HepG2 (cell line): ENCODE measurements around the gene CTNNBL1. TPM values are rescaled to one million over a fixed set of nuclear protein-coding genes. Genes with fewer than 3 reads are reported as not detected.

Source experiments
- ATAC-seq: fragments of 200-7000 bp; cut with Tn5 transposase; 3 replicates; pipeline ENCODE4 v1.9.1; 2020; ENCODE audit warnings: mild to moderate bottlenecking, moderate library complexity
- BruUV-seq: library from RNA; stranded (reverse); fragments of 400-500 nt; replicated peaks from 2 replicates; lab custom pipeline; 2021; lab: Mats Ljungman, UMichigan
- CTCF ChIA-PET: fragments of 300-600 bp; formaldehyde crosslinking; extraction: SDS; loops from one replicate; lab custom pipeline; 2021; ENCODE audit warnings: low total read pairs, inconsistent platforms, low intra/inter-chr PET ratio; lab: Yijun Ruan, JAX
- POLR2A ChIA-PET: fragments of 350-600 bp; sonication (Branson Sonifier 250); formaldehyde crosslinking; loops from one replicate; lab custom pipeline; 2020; ENCODE audit warnings: antibody characterized with exemption, inconsistent platforms; lab: Yijun Ruan, JAX
- DNase-seq: peaks from one replicate; pipeline ENCODE4 v3.0.0-alpha.2; 2015; ENCODE audit warnings: low spot score
- FAIRE-seq: peaks from 3 replicates; lab custom pipeline; 2011; peaks lifted over from hg19 to GRCh38; lab: Jason Lieb, UNC
- H2AFZ ChIP-seq: one replicate; pipeline ENCODE4 v1.6.1; 2011; ENCODE audit warnings: low read length, inconsistent platforms
- H3K27ac ChIP-seq: fragments of 300-600 bp; 3 replicates; pipeline ENCODE4 v1.8.0; 2011; ENCODE audit warnings: mixed run types, mild to moderate bottlenecking, mixed read lengths, low read length, inconsistent platforms; ENCODE audit not compliant: insufficient read depth; ENCODE audit errors: extremely low read length
- H3K27me3 ChIP-seq, 2 experiments: fragments of 200-600 bp in 1 of 2; 2 replicates in 1 of 2; 3 replicates in 1 of 2; pipeline versions ENCODE4 v1.6.0 to v1.8.0; 2011; ENCODE audit warnings: low read length in 2 of 2, mild to moderate bottlenecking in 2 of 2, moderate library complexity in 2 of 2, inconsistent platforms in 1 of 2; ENCODE audit not compliant: insufficient read depth in 2 of 2, control insufficient read depth in 1 of 2
- H3K36me3 ChIP-seq, 2 experiments: fragments of 200-600 bp in 1 of 2; replicated peaks in 1 of 2; 2 replicates in 1 of 2; 3 replicates in 1 of 2; pipeline versions ENCODE4 v1.5.1 to v1.8.0; 2011; ENCODE audit warnings: low read length in 2 of 2, inconsistent platforms in 1 of 2; ENCODE audit not compliant: insufficient read depth in 2 of 2, control insufficient read depth in 1 of 2
- H3K4me1 ChIP-seq: 2 replicates; pipeline ENCODE4 v1.5.1; 2012; ENCODE audit warnings: low read length, inconsistent platforms; ENCODE audit not compliant: insufficient read depth
- H3K4me2 ChIP-seq: 2 replicates; pipeline ENCODE4 v1.6.0; 2011; ENCODE audit warnings: low read depth, low read length, inconsistent platforms
- H3K4me3 ChIP-seq, 3 experiments: fragments of 200-600 bp in 1 of 3; sonication (generic), shearing (Covaris generic) in 1 of 3; replicated peaks in 1 of 3; 2 replicates each; pipeline ENCODE4 v1.5.1; 2011 to 2016; ENCODE audit warnings: low read length in 3 of 3, inconsistent platforms in 2 of 3, low read depth in 2 of 3, mild to moderate bottlenecking in 2 of 3, control low read depth in 1 of 3, mixed read lengths in 1 of 3; ENCODE audit not compliant: insufficient read depth in 1 of 3
- H3K79me2 ChIP-seq: one replicate; pipeline ENCODE4 v1.6.1; 2011; ENCODE audit warnings: low read length, inconsistent platforms; ENCODE audit not compliant: insufficient read depth
- H3K9ac ChIP-seq: 2 replicates; pipeline ENCODE4 v1.6.0; 2011; ENCODE audit warnings: mild to moderate bottlenecking, low read depth, low read length, inconsistent platforms; ENCODE audit not compliant: insufficient read depth
- H3K9me3 ChIP-seq: 2 replicates; pipeline ENCODE4 v1.5.1; 2012; ENCODE audit warnings: mild to moderate bottlenecking, low read length
- H4K20me1 ChIP-seq: 2 replicates; pipeline ENCODE4 v1.6.0; 2011; ENCODE audit warnings: inconsistent platforms, mild to moderate bottlenecking, low read length, moderate library complexity; ENCODE audit not compliant: insufficient read depth
- BORCS8-MEF2B ChIP-seq: sonication (generic); formaldehyde crosslinking; IDR thresholded peaks from 2 replicates; pipeline ENCODE4 v1.8.0; 2022; ENCODE audit warnings: mild to moderate bottlenecking, missing genetic modification reagents
- CHCHD3 ChIP-seq: sonication (generic); formaldehyde crosslinking; IDR thresholded peaks from 2 replicates; pipeline ENCODE4 v1.8.0; 2022; ENCODE audit warnings: mild to moderate bottlenecking, missing genetic modification reagents, moderate library complexity
- EED ChIP-seq: sonication (generic); formaldehyde crosslinking; IDR thresholded peaks from 2 replicates; pipeline ENCODE4 v1.5.0; 2020; ENCODE audit warnings: mild to moderate bottlenecking, missing genetic modification reagents
- HDAC2 ChIP-seq: sonication (generic); formaldehyde crosslinking; IDR thresholded peaks from 2 replicates; pipeline ENCODE4 v1.4.0; 2020; ENCODE audit warnings: missing genetic modification reagents
- HMGXB4 ChIP-seq, 2 experiments: sonication (generic) in 1 of 2; formaldehyde crosslinking in 1 of 2; IDR thresholded peaks; 2 replicates each; pipeline versions ENCODE4 v1.4.0 to v1.6.1; 2018 to 2020; ENCODE audit warnings: missing genetic modification reagents in 2 of 2, borderline replicate concordance in 1 of 2, low read depth in 1 of 2, mild to moderate bottlenecking in 1 of 2, missing biosample characterization in 1 of 2
- HOXA5 ChIP-seq: sonication (generic); formaldehyde crosslinking; IDR thresholded peaks from 2 replicates; pipeline ENCODE4 v1.4.0; 2020; ENCODE audit warnings: missing genetic modification reagents
- NR0B2 ChIP-seq: sonication (generic); formaldehyde crosslinking; IDR thresholded peaks from 2 replicates; pipeline ENCODE4 v1.4.0; 2020; ENCODE audit warnings: mild to moderate bottlenecking, missing genetic modification reagents
- NR2F2 ChIP-seq: IDR thresholded peaks from 2 replicates; pipeline ENCODE4 v1.6.1; 2012; ENCODE audit warnings: low read depth, inconsistent platforms, borderline replicate concordance
- PAWR ChIP-seq: sonication (generic); formaldehyde crosslinking; IDR thresholded peaks from 2 replicates; pipeline ENCODE4 v1.4.0; 2020; ENCODE audit warnings: missing genetic modification reagents, mild to moderate bottlenecking, borderline replicate concordance
- TMF1 ChIP-seq: sonication (generic); formaldehyde crosslinking; IDR thresholded peaks from 2 replicates; pipeline ENCODE4 v1.8.1; 2022; ENCODE audit warnings: low read depth, missing genetic modification reagents
- ZBTB10 ChIP-seq: sonication (generic); formaldehyde crosslinking; IDR thresholded peaks from 2 replicates; pipeline ENCODE4 v1.4.0; 2020; ENCODE audit warnings: missing genetic modification reagents, borderline replicate concordance
- ZBTB38 ChIP-seq: sonication (generic); formaldehyde crosslinking; IDR thresholded peaks from 2 replicates; pipeline ENCODE4 v1.5.1; 2020; ENCODE audit warnings: mild to moderate bottlenecking, missing genetic modification reagents
- ZMYM2 ChIP-seq: sonication (generic); formaldehyde crosslinking; IDR thresholded peaks from 2 replicates; pipeline ENCODE4 v1.8.0; 2022; ENCODE audit warnings: mild to moderate bottlenecking, missing genetic modification reagents
- ZNF160 ChIP-seq: sonication (generic); formaldehyde crosslinking; IDR thresholded peaks from 2 replicates; pipeline ENCODE4 v1.8.0; 2022; ENCODE audit warnings: mild to moderate bottlenecking, inconsistent platforms, missing genetic modification reagents
- ZNF24 ChIP-seq: fragments of 450-650 bp; IDR thresholded peaks from 2 replicates; pipeline ENCODE4 v1.6.1; 2017; ENCODE audit warnings: antibody characterized with exemption, mild to moderate bottlenecking
- ZNF263 ChIP-seq: sonication (generic); formaldehyde crosslinking; IDR thresholded peaks from 2 replicates; pipeline ENCODE4 v1.4.0; 2020; ENCODE audit warnings: missing genetic modification reagents
- ZNF431 ChIP-seq: sonication (generic); formaldehyde crosslinking; IDR thresholded peaks from 2 replicates; pipeline ENCODE4 v1.9.0; 2022; ENCODE audit warnings: missing genetic modification reagents, low read depth, mild to moderate bottlenecking, borderline replicate concordance
- ZNF567 ChIP-seq: sonication (generic); formaldehyde crosslinking; IDR thresholded peaks from 2 replicates; pipeline ENCODE4 v1.8.1; 2023; ENCODE audit warnings: mild to moderate bottlenecking, missing genetic modification reagents, borderline replicate concordance
- ZNF780A ChIP-seq: sonication (generic); formaldehyde crosslinking; IDR thresholded peaks from 2 replicates; pipeline ENCODE4 v1.8.0; 2022; ENCODE audit warnings: mild to moderate bottlenecking, missing genetic modification reagents, moderate library complexity
- WGBS: methylation state at CpG from one replicate; pipeline ENCODE4 v1.1.6; 2017; ENCODE audit warnings: low lambda C conversion rate; 5-methylcytosine and 5-hydroxymethylcytosine counted together
- in situ Hi-C: cut with HindIII; loops from 2 replicates; pipeline ENCODE4 v1.10.0; 2017; ENCODE audit warnings: low pct_unique_long_range_greater_than_20kb; ENCODE audit not compliant: extremely low pct_ligation_motif_present
- intact Hi-C: fragments of 100-400 bp; cut with micrococcal nuclease; formaldehyde crosslinking; loops from one replicate; pipeline ENCODE4 v1.10.0; 2022; ENCODE audit not compliant: unreplicated experiment
- polyA plus RNA-seq, 8 experiments: library from polyadenylated mRNA; depleted of rRNA in 3 of 8; stranded (reverse) in 7 of 8; unstranded in 1 of 8; fragments of >200 nt; fragmentation: Illumina TruSeq in 4 of 8; extraction: Trizol in 4 of 8; gene quantifications; 2 replicates each; pipeline versions ENCODE4 v1.2.1 to v1.2.3, GENCODE V29; 2011 to 2016; ENCODE audit warnings: low read depth in 4 of 8, missing spikeins in 1 of 8, mixed read lengths in 1 of 8; ENCODE audit not compliant: insufficient read depth in 1 of 8
- total RNA-seq, 5 experiments: library from RNA; depleted of rRNA; stranded (reverse); fragments of >200 nt; fragmentation: Illumina TruSeq; extraction: Trizol; gene quantifications; 2 replicates each; pipeline ENCODE4 v1.2.3, GENCODE V29; 2016; ENCODE audit warnings: low read depth in 1 of 5

Gene CTNNBL1
- total and polyA plus RNA-seq, 2 of the 13 experiments (the other 11 are each of a cell fraction or from before 2014, with no cell fraction given) = 49.3 to 94.6 TPM

- H3K4me2 ChIP-seq = peak overlapping the region; percentile 64
- H2AFZ ChIP-seq = no peak overlapping the region
- intact Hi-C loops (no loop called here), in situ Hi-C loops (loop anchor here (5.0 kb wide), 1 partner anchor 89 kb away; no protein-coding TSS in a partner anchor)
- peak; percentile 2; the same call in 2 of the 3 replicates for ATAC-seq
- no peak for FAIRE-seq
- no peak overlapping the region for H3K9ac ChIP-seq
- H3K36me3 ChIP-seq = no peaks in the 10 kb centered on the region
- ChIA-PET POLR2A (no interaction called here), CTCF (interaction anchor here (1.4 to 1.7 kb wide), 3 partner anchors 90 to 339 kb away, joined by 4 to 8 read pairs (median 5); no protein-coding TSS in a partner anchor)
- BruUV-seq = no TSS peak
- H3K4me1 ChIP-seq = peaks cover 7% of the 10 kb centered on the region; the same call in 1 of the 2 replicates
- no peaks in the 10 kb centered on the region for H3K9me3 ChIP-seq
- H3K27ac ChIP-seq = no peak overlapping the region
- 57% methylated on average over 30 of the region's 67 CpGs for WGBS
- H4K20me1 ChIP-seq = peaks cover 8% of the 10 kb centered on the region; the same call in 1 of the 2 replicates
- H3K79me2 ChIP-seq = no peaks in the 10 kb centered on the region
- no peak for DNase-seq
- peak overlapping the region; percentile 12 to 64 (median 25); a peak in 3 of 6 replicates for H3K4me3 ChIP-seq
- H3K27me3 ChIP-seq = peaks cover 14 to 60% of the 10 kb centered on the region in 2 experiments; a peak in 4 of 5 replicates
- TF ChIP-seq BORCS8-MEF2B (CRISPR knock-in tag) (peak; percentile 49; the same call in 1 of the 2 replicates), HMGXB4 (CRISPR knock-in tag; IDR thresholded peaks at IDR 0.05; ENCODE audit: borderline replicate concordance in 1 of 2, low read depth in 1 of 2) (peak in 1 of 2 experiments; percentile 33; a peak in 1 of 4 replicates), CHCHD3 (CRISPR knock-in tag) (0 out of 2 replicates have a peak, but pooled peaks have one; percentile 4), ZNF24 (no peak), ZBTB38 (CRISPR knock-in tag) (peak; percentile 81; the same call in 1 of the 2 replicates), NR2F2 (no peak), HOXA5 (CRISPR knock-in tag) (no peak), ZNF567 (CRISPR knock-in tag) (0 out of 2 replicates have a peak, but pooled peaks have one; percentile 40), PAWR (no peak), TMF1 (0 out of 2 replicates have a peak, but pooled peaks have one; percentile 14), ZNF160 (CRISPR knock-in tag) (0 out of 2 replicates have a peak, but pooled peaks have one; percentile 34), ZBTB10 (CRISPR knock-in tag) (0 out of 2 replicates have a peak, but pooled peaks have one; percentile 44), NR0B2 (CRISPR knock-in tag) (no peak), ZNF263 (CRISPR knock-in tag) (peak; percentile 3), ZNF780A (CRISPR knock-in tag) (no peak), EED (peak; percentile 11; the same call in 1 of the 2 replicates), HDAC2 (CRISPR knock-in tag) (no peak), ZNF431 (CRISPR knock-in tag) (no peak), ZMYM2 (CRISPR knock-in tag) (0 out of 2 replicates have a peak, but pooled peaks have one; percentile 17)
Observed at GRCh38 chr20:37903317-37904007, 209.6 kb downstream of the CTNNBL1 start.
